Loucy (cell line): ENCODE measurements around the gene TMEM131.
"Not testable (repeated sequence)": the region's sequence is repeated elsewhere in the genome, so short reads cannot be mapped to it uniquely, and the experiment has no call there.

Experiments used
- H2AFZ ChIP-seq: fragments of 200-600 bp; sonication (generic); 2 replicates; pipeline ENCODE4 v1.6.0; 2016; ENCODE audit warnings: antibody characterized with exemption, mild to moderate bottlenecking, low read length, moderate library complexity
- H3F3A ChIP-seq: fragments of 200-600 bp; 2 replicates; pipeline ENCODE4 v1.6.0; 2016; ENCODE audit warnings: antibody characterized with exemption, low read depth, mild to moderate bottlenecking
- H3K27me3 ChIP-seq: fragments of 200-600 bp; sonication (generic); 2 replicates; pipeline ENCODE4 v1.6.1; 2014; ENCODE audit warnings: low read length, mild to moderate bottlenecking; ENCODE audit not compliant: insufficient read depth, poor library complexity, severe bottlenecking
- H3K36me3 ChIP-seq: fragments of 200-600 bp; sonication (generic); 2 replicates; pipeline ENCODE4 v1.6.1; 2016; ENCODE audit warnings: low read length; ENCODE audit not compliant: insufficient read depth
- H3K4me1 ChIP-seq: fragments of 200-600 bp; sonication (generic); 2 replicates; pipeline ENCODE4 v1.5.1; 2014; ENCODE audit warnings: low read length, mild to moderate bottlenecking; ENCODE audit not compliant: insufficient read depth, poor library complexity, severe bottlenecking
- H3K4me2 ChIP-seq: fragments of 200-600 bp; sonication (generic); 2 replicates; pipeline ENCODE4 v1.6.0; 2014; ENCODE audit warnings: antibody characterized with exemption, low read length, low read depth, mild to moderate bottlenecking; ENCODE audit not compliant: poor library complexity, severe bottlenecking
- H3K4me3 ChIP-seq: fragments of 200-600 bp; sonication (generic); 2 replicates; pipeline ENCODE4 v1.5.1; 2014; ENCODE audit warnings: low read length, mild to moderate bottlenecking, mixed read lengths; ENCODE audit not compliant: poor library complexity, severe bottlenecking
- H3K79me2 ChIP-seq: fragments of 200-600 bp; sonication (generic); 2 replicates; pipeline ENCODE4 v1.6.1; 2014; ENCODE audit warnings: low read length; ENCODE audit not compliant: insufficient read depth
- H3K9ac ChIP-seq: fragments of 200-600 bp; sonication (generic); 2 replicates; pipeline ENCODE4 v1.6.0; 2014; ENCODE audit warnings: mild to moderate bottlenecking, low read depth, low read length, moderate library complexity; ENCODE audit not compliant: poor library complexity, severe bottlenecking
- H3K9me2 ChIP-seq: fragments of 200-600 bp; sonication (generic); replicated peaks from 2 replicates; pipeline ENCODE4 v1.6.1; 2016; ENCODE audit warnings: low read depth, low read length, mixed read lengths
- H3K9me3 ChIP-seq: fragments of 200-600 bp; sonication (generic); 2 replicates; pipeline ENCODE4 v1.6.1; 2014; ENCODE audit warnings: mild to moderate bottlenecking, antibody characterized with exemption, low read length, low read depth; ENCODE audit not compliant: insufficient read depth
- H4K20me1 ChIP-seq: fragments of 200-600 bp; sonication (generic); 2 replicates; pipeline ENCODE4 v1.6.0; 2014; ENCODE audit warnings: antibody characterized with exemption, low read length, mild to moderate bottlenecking; ENCODE audit not compliant: insufficient read depth, poor library complexity, severe bottlenecking
- EZH2phosphoT487 ChIP-seq: fragments of 200-600 bp; IDR thresholded peaks from 2 replicates; pipeline ENCODE4 v1.6.1; 2018; ENCODE audit warnings: antibody characterized with exemption, mild to moderate bottlenecking, moderate library complexity, borderline replicate concordance
- TF ChIP-seq, protein P1 (sequence below): fragments of 200-600 bp; sonication (generic); conservative IDR thresholded peaks from 2 replicates; pipeline ENCODE4 v1.5.1; 2014; ENCODE audit warnings: mild to moderate bottlenecking, antibody characterized with exemption, low read length

TMEM131 gene

DNA sequence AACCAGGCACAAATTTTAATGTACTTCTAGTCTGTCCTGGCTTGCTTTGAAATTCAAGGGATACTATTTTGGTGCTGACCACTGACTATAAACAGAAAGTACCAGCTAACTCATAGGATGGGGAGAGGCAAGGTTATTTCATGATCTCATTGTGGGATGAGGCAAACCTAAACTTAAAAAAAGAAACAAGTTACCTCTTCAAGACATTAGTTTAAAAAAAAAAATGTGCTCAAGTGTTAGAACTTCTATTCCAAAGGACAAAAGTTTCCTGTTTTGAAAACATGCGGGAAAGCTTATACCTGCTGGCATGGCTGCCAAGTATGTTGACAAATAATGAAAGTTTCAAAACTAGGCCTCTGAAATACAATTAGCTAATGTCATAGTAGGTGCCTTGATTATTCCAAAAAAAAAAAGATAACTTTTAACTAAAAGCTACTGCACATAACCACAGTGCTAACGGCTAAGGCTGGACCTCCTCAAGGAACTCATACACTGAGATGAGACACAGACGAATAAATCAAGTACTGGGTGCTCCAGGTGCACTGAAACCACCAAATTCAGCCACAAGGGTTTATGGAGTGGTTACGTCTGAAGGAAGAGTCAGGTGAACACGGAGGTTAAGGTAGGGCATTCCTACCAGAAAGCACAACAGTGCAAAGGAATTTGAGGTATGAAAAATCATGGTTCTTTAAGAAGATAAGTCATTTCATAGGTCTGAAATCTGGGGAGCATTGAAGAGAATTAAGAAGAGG is 38.1 kb downstream of the TMEM131 start:
- H3K27me3 ChIP-seq, result no peaks in the 10 kb centered on the region
- no peak overlapping the region for H3K9ac ChIP-seq
- peaks cover 61% of the 10 kb centered on the region for H3K79me2 ChIP-seq
- H3K4me2 ChIP-seq, result no peak overlapping the region
- H2AFZ ChIP-seq, result no peak overlapping the region
- peaks cover 40% of the 10 kb centered on the region for H4K20me1 ChIP-seq
- H3K36me3 ChIP-seq, result no peaks in the 10 kb centered on the region
- no peaks in the 10 kb centered on the region for H3K9me2 ChIP-seq
- H3K9me3 ChIP-seq, result no peaks in the 10 kb centered on the region
- H3F3A ChIP-seq, result 0 out of 2 replicates have a peak, but pooled peaks cover 5% of the 10 kb centered on the region
- TF ChIP-seq, protein P1, sequence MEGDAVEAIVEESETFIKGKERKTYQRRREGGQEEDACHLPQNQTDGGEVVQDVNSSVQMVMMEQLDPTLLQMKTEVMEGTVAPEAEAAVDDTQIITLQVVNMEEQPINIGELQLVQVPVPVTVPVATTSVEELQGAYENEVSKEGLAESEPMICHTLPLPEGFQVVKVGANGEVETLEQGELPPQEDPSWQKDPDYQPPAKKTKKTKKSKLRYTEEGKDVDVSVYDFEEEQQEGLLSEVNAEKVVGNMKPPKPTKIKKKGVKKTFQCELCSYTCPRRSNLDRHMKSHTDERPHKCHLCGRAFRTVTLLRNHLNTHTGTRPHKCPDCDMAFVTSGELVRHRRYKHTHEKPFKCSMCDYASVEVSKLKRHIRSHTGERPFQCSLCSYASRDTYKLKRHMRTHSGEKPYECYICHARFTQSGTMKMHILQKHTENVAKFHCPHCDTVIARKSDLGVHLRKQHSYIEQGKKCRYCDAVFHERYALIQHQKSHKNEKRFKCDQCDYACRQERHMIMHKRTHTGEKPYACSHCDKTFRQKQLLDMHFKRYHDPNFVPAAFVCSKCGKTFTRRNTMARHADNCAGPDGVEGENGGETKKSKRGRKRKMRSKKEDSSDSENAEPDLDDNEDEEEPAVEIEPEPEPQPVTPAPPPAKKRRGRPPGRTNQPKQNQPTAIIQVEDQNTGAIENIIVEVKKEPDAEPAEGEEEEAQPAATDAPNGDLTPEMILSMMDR, result no peak
- TF ChIP-seq EZH2phosphoT487, result no peak
- peaks cover 19% of the 10 kb centered on the region for H3K4me1 ChIP-seq
- H3K4me3 ChIP-seq, result no peak overlapping the region

DNA sequence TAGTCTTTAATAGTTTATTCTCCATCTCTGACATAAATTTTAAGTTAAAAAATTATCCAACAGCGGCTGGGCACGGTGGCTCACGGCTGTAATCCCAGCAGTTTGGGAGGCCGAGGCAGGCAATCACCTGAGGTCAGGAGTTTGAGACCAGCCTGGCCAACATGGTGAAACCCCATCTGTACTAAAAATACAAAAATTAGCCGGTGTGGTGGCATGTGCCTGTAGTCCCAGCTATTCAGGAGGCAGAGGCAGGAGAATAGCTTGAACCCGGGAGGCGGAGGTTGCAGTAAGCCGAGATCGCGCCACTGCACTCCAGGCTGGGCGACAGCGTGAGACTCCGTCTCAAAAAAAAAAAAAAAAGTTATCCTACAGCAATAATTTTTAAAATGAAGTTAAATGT is 39.0 kb downstream of the TMEM131 start:
- H3K9me3 ChIP-seq, H3F3A ChIP-seq, H3K9me2 ChIP-seq, H3K9ac ChIP-seq, H2AFZ ChIP-seq, H3K4me2 ChIP-seq, H3K4me3 ChIP-seq, H3K36me3 ChIP-seq, H3K27me3 ChIP-seq: not testable (repeated sequence)
- peaks cover 44% of the 10 kb centered on the region for H4K20me1 ChIP-seq
- H3K79me2 ChIP-seq, result peaks cover 64% of the 10 kb centered on the region
- peaks cover 19% of the 10 kb centered on the region for H3K4me1 ChIP-seq

- no peaks in the 10 kb centered on the region for H3K36me3 ChIP-seq
- H3K4me1 ChIP-seq, result peaks cover 25% of the 10 kb centered on the region
- no peaks in the 10 kb centered on the region for H3K9me3 ChIP-seq
- no peak overlapping the region for H3K4me3 ChIP-seq
- H3K79me2 ChIP-seq, result peaks cover 63% of the 10 kb centered on the region
- H3K9ac ChIP-seq, result no peak overlapping the region
- no peak for TF ChIP-seq EZH2phosphoT487
- TF ChIP-seq, protein P1, result no peak
- peaks cover 45% of the 10 kb centered on the region for H4K20me1 ChIP-seq
- 0 out of 2 replicates have a peak, but pooled peaks cover 5% of the 10 kb centered on the region for H3F3A ChIP-seq
- peak overlapping the region; percentile 6 for H3K4me2 ChIP-seq
- no peaks in the 10 kb centered on the region for H3K9me2 ChIP-seq
- no peaks in the 10 kb centered on the region for H3K27me3 ChIP-seq
- H2AFZ ChIP-seq, result no peak overlapping the region
Measured at GRCh38 chr2:97953853-97954252, 41.9 kb downstream of the TMEM131 start.

DNA sequence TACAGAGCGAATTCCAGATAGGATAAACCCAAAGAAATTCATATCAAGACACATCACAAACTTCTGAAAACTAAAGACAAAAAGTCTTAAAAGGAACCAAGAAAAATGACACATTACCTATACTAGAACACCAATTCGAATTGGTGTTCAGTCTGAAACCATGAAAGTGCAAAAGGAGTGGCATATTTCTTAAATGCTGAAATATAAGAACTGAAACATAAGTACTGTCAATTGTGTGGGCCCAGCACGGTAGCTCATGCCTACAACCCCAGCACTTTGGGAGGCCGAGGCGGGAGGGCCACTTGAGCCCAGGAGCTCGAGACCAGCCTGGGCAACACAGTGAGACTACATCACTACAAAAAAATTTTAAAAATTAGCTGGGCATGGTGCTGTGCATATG is 43.4 kb downstream of the TMEM131 start:
- H3K4me1 ChIP-seq, result peaks cover 18% of the 10 kb centered on the region
- H3K36me3 ChIP-seq, result no peaks in the 10 kb centered on the region
- no peak overlapping the region for H3K4me2 ChIP-seq
- 0 out of 2 replicates have a peak, but pooled peaks cover 5% of the 10 kb centered on the region for H3F3A ChIP-seq
- H3K4me3 ChIP-seq, result no peak overlapping the region
- peaks cover 58% of the 10 kb centered on the region for H3K79me2 ChIP-seq
- H2AFZ ChIP-seq, result no peak overlapping the region
- TF ChIP-seq, protein P1, result no peak
- no peak for TF ChIP-seq EZH2phosphoT487
- peaks cover 39% of the 10 kb centered on the region for H4K20me1 ChIP-seq
- H3K9me2 ChIP-seq, result no peaks in the 10 kb centered on the region
- no peaks in the 10 kb centered on the region for H3K27me3 ChIP-seq
- H3K9ac ChIP-seq, result no peak overlapping the region
- no peaks in the 10 kb centered on the region for H3K9me3 ChIP-seq
